AG04449 (cell line): ENCODE results near the gene KITLG.

ENCODE experiments used
- CTCF ChIA-PET: fragments of 350-600 bp; formaldehyde crosslinking; extraction: SDS; loops from one replicate; lab custom pipeline; 2021; ENCODE audit warnings: antibody characterized with exemption; lab: Yijun Ruan, JAX
- POLR2A ChIA-PET: fragments of 400-600, 350-600 bp; formaldehyde crosslinking; extraction: SDS; loops from one replicate; lab custom pipeline; 2020; ENCODE audit warnings: antibody characterized with exemption, inconsistent platforms; lab: Yijun Ruan, JAX
- DNase-seq: peaks from one replicate; pipeline ENCODE4 v3.0.0-alpha.2; 2010; ENCODE audit warnings: low read depth, low spot score
- H3K4me3 ChIP-seq: 2 replicates; pipeline ENCODE4 v1.5.1; 2011; ENCODE audit warnings: low read depth, mild to moderate bottlenecking, control low read depth, low read length
- TF ChIP-seq, protein P1 (sequence below): IDR thresholded peaks from one replicate; pipeline ENCODE4 v1.5.1; 2011; ENCODE audit warnings: mild to moderate bottlenecking, moderate library complexity, low read length, control low read depth, inconsistent platforms; ENCODE audit not compliant: insufficient read depth; ENCODE audit errors: missing control alignments

The KITLG gene

DNA sequence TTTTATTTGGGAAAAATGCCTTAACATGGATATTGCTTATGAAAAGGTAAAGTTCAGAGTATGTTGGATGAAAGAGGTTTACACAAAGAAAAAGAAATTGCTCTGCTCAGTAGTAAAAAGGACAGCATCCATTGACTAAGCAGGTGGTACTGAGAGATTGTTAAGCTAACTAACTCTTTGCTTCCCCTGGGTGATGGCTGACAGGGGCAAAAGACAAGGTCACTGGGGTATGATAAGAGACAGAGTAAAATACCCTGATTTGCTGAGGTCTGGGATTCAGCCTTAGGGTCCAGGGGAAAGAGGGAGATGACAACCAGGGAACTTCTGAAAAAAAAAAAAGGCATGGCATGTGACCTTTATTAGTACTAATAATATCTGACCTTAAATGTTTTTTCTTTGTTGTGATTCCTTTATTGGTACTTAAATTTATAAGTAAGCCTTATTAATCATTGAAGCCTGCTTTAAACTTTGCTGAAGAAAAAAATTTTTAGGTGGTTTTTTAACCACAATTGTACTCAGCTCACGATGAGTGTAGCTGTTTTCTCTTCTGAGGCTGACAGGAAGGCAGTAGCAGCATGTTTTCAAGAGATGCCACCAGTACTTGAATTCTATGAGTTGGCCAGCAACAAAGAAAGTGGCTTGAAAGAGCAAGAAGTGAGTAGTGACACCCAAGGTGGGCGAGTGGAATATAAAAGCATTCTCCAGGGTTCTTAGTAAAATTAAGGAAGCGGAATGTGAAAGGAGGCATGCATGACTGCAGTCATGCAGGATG lies 43.7 kb upstream of the KITLG start:
- no peak for DNase-seq
- ChIA-PET POLR2A (no interaction called here), CTCF (interaction anchor here (2.3 kb wide), 1 partner anchor 10 kb away, joined by 6 read pairs; no protein-coding TSS in a partner anchor)
- TF ChIP-seq, protein P1, sequence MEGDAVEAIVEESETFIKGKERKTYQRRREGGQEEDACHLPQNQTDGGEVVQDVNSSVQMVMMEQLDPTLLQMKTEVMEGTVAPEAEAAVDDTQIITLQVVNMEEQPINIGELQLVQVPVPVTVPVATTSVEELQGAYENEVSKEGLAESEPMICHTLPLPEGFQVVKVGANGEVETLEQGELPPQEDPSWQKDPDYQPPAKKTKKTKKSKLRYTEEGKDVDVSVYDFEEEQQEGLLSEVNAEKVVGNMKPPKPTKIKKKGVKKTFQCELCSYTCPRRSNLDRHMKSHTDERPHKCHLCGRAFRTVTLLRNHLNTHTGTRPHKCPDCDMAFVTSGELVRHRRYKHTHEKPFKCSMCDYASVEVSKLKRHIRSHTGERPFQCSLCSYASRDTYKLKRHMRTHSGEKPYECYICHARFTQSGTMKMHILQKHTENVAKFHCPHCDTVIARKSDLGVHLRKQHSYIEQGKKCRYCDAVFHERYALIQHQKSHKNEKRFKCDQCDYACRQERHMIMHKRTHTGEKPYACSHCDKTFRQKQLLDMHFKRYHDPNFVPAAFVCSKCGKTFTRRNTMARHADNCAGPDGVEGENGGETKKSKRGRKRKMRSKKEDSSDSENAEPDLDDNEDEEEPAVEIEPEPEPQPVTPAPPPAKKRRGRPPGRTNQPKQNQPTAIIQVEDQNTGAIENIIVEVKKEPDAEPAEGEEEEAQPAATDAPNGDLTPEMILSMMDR: no peak
- H3K4me3 ChIP-seq: no peak overlapping the region

GRCh38 chr12:88617352-88617751 lies 37.1 kb upstream of the KITLG start:
- ChIA-PET POLR2A (interaction anchor here (0.6 kb wide), 2 partner anchors 37 to 736 kb away, joined by 3 read pairs; partner anchors contain the start of gene KITLG), CTCF (interaction anchor here (1.4 kb wide), 1 partner anchor 18 kb away, joined by 3 read pairs; no protein-coding TSS in a partner anchor)
- TF ChIP-seq, protein P1: no peak
- no peak for DNase-seq
- no peak overlapping the region for H3K4me3 ChIP-seq

GRCh38 chr12:88615490-88615889 lies 35.2 kb upstream of the KITLG start:
- POLR2A ChIA-PET: no interaction called here
- CTCF ChIA-PET: interaction anchor here (1.0 to 1.2 kb wide), 3 partner anchors 12 to 18 kb away, joined by 3 read pairs; no protein-coding TSS in a partner anchor

DNA sequence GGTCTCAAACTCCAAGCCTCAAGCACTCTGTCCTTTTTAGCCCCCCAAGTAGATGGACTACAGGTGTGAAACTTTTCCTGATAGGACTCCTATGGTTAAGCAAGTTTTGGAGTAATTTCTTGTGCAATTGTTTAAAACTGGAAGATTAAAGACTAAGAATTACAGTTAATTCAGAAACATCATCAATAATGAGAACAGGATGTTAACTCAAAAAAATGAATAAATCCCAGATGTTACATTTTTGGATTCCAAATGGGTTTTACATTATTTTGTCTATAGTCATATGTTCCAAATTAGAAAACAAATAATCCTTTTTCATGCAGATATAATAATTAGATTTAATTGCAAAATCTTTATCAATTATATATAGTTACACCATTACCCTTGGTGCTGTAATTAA lies 24.4 kb upstream of the KITLG start:
- ChIA-PET CTCF (interaction anchor here (1.3 kb wide), 1 partner anchor 390 kb away, joined by 4 read pairs; no protein-coding TSS in a partner anchor), POLR2A (no interaction called here)
- no peak overlapping the region for H3K4me3 ChIP-seq
- DNase-seq: no peak
- TF ChIP-seq, protein P1: no peak

More at GRCh38 chr12:88615490-88615889, 35.2 kb upstream of the KITLG start:
- DNase-seq: no peak
- H3K4me3 ChIP-seq: no peak overlapping the region
- TF ChIP-seq, protein P1: no peak

DNA sequence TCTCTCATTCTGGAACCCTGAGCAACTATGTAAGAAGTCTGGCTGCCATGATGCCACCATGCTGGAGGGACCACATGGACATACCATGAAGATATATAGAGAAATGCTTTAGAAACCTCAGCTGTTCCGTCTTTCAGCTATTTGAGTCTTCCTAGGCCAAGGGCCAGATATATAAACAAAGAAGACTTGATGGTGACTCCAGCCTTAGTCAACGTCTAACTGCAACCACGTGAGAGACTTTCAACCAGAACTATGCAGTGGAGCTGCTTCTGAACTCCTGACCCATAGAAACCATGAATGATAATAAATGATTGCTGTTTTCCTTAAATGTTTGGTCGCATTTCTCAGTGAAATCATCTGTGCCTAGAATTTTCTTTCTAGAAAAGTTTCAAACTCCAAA lies 20.0 kb upstream of the KITLG start:
- H3K4me3 ChIP-seq: no peak overlapping the region
- TF ChIP-seq, protein P1: no peak
- CTCF ChIA-PET: interaction anchor here (1.0 to 1.4 kb wide), 3 partner anchors 17 to 33 kb away, joined by 3 read pairs; no protein-coding TSS in a partner anchor
- POLR2A ChIA-PET: interaction anchor here (0.5 to 1.1 kb wide), 2 partner anchors 21 to 391 kb away, joined by 3 to 5 read pairs; partner anchors contain the start of gene KITLG
- DNase-seq: peak; percentile 77

DNA sequence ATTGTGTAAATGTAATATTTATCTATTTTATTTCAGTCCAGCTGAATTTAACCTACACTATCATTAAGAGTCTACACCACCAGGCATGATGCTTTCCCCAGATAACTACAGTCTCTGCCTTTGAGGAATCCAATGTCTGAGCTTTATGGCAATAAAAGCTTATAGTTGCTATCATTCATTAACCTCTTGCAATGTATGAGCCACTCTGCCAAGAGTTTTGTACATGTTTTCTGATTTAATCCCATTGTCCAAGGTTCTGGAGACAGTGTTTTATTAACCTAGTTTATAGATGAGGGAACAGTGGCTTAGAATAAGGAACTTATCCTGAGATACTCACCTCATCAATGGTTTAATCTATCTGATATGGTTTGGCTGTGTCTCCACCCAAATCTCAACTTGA lies 17.1 kb upstream of the KITLG start:
- no peak for DNase-seq
- no peak overlapping the region for H3K4me3 ChIP-seq
- TF ChIP-seq, protein P1: no peak
- ChIA-PET POLR2A (interaction anchor here (0.9 kb wide), 1 partner anchor 17 kb away, joined by 4 read pairs; the partner anchor contains the start of gene KITLG), CTCF (no interaction called here)
